IMR-90 (cell line): ENCODE results near the gene RAI2. TPM values are rescaled to one million over a fixed set of nuclear protein-coding genes. Genes with fewer than 3 reads are reported as not detected.

Experiments
- ATAC-seq: fragments of 200-7000 bp; cut with Tn5 transposase; 2 replicates; pipeline ENCODE4 v1.9.1; 2020; ENCODE audit warnings: low read depth, mild to moderate bottlenecking, moderate library complexity
- BruUV-seq: library from RNA; stranded (reverse); fragments of 400-500 nt; replicated peaks from 2 replicates; lab custom pipeline; 2021; lab: Mats Ljungman, UMichigan
- CTCF ChIA-PET: fragments of 300-600 bp; formaldehyde crosslinking; extraction: SDS; loops from one replicate; lab custom pipeline; 2021; ENCODE audit warnings: antibody characterized with exemption; lab: Yijun Ruan, JAX
- POLR2A ChIA-PET: fragments of 300-600 bp; sonication (Branson Sonifier 250); formaldehyde crosslinking; loops from one replicate; lab custom pipeline; 2022; ENCODE audit warnings: antibody characterized with exemption; ENCODE audit not compliant: unreplicated experiment; lab: Charles Lee
- DNase-seq: peaks from one replicate; pipeline ENCODE4 v3.0.0; 2013
- H2AFZ ChIP-seq: replicated peaks from 2 replicates; pipeline ENCODE3; 2013; ENCODE audit warnings: low read length, mild to moderate bottlenecking; ENCODE audit not compliant: poor library complexity
- H2AK5ac ChIP-seq: 2 replicates; pipeline ENCODE4 v1.6.1; 2013; ENCODE audit warnings: low read depth, low read length, inconsistent platforms
- H2AK9ac ChIP-seq: replicated peaks from 2 replicates; pipeline ENCODE3; 2013; ENCODE audit warnings: mild to moderate bottlenecking, low read depth, low read length, moderate library complexity; ENCODE audit not compliant: poor library complexity
- H2BK120ac ChIP-seq: 2 replicates; pipeline ENCODE4 v1.6.1; 2013; ENCODE audit warnings: low read depth, low read length, inconsistent platforms
- H2BK15ac ChIP-seq: 3 replicates; pipeline ENCODE4 v1.6.1; 2013; ENCODE audit warnings: low read depth, low read length, inconsistent platforms
- H2BK20ac ChIP-seq: 2 replicates; pipeline ENCODE4 v1.6.1; 2013; ENCODE audit warnings: low read depth, mild to moderate bottlenecking, inconsistent platforms, low read length, moderate library complexity
- H2BK5ac ChIP-seq: 2 replicates; pipeline ENCODE4 v1.6.1; 2013; ENCODE audit warnings: mild to moderate bottlenecking, low read depth, low read length, inconsistent platforms; ENCODE audit not compliant: poor library complexity, severe bottlenecking
- H3K14ac ChIP-seq: replicated peaks from 2 replicates; pipeline ENCODE4 v1.6.1; 2013; ENCODE audit warnings: low read depth, low read length, inconsistent platforms
- H3K18ac ChIP-seq: 2 replicates; pipeline ENCODE4 v1.6.1; 2013; ENCODE audit warnings: low read depth, low read length, control low read depth
- H3K23ac ChIP-seq: 2 replicates; pipeline ENCODE4 v1.6.1; 2013; ENCODE audit warnings: low read depth, low read length, inconsistent platforms
- H3K27ac ChIP-seq: 2 replicates; pipeline ENCODE4 v1.5.1; 2013; ENCODE audit warnings: mild to moderate bottlenecking, control low read depth, low read length; ENCODE audit not compliant: insufficient read depth
- H3K27me3 ChIP-seq: 2 replicates; pipeline ENCODE4 v1.6.1; 2013; ENCODE audit warnings: low read length; ENCODE audit not compliant: control insufficient read depth, insufficient read depth
- H3K36me3 ChIP-seq: 2 replicates; pipeline ENCODE4 v1.6.1; 2013; ENCODE audit warnings: low read length, mixed read lengths; ENCODE audit not compliant: control insufficient read depth, insufficient read depth
- H3K4ac ChIP-seq: 2 replicates; pipeline ENCODE4 v1.6.1; 2013; ENCODE audit warnings: low read depth, low read length, inconsistent platforms
- H3K4me1 ChIP-seq: 2 replicates; pipeline ENCODE4 v1.6.1; 2013; ENCODE audit warnings: low read length, mixed read lengths; ENCODE audit not compliant: control insufficient read depth, insufficient read depth
- H3K4me2 ChIP-seq: 2 replicates; pipeline ENCODE4 v1.6.1; 2013; ENCODE audit warnings: low read depth, mild to moderate bottlenecking, control low read depth, low read length, moderate library complexity
- H3K4me3 ChIP-seq: 2 replicates; pipeline ENCODE4 v1.5.1; 2013; ENCODE audit warnings: low read depth, mild to moderate bottlenecking, control low read depth, low read length, moderate library complexity; ENCODE audit not compliant: insufficient read depth
- H3K56ac ChIP-seq: 2 replicates; pipeline ENCODE4 v1.6.1; 2013; ENCODE audit warnings: low read length, inconsistent platforms; ENCODE audit not compliant: insufficient read depth; ENCODE audit errors: extremely low read depth
- H3K79me1 ChIP-seq, 2 experiments: 2 replicates each; pipeline ENCODE4 v1.6.1; 2013; ENCODE audit warnings: low read length in 2 of 2, inconsistent platforms in 1 of 2, low read depth in 1 of 2
- H3K9ac ChIP-seq: 2 replicates; pipeline ENCODE4 v1.6.1; 2013; ENCODE audit warnings: low read depth, low read length, control low read depth
- H3K9me1 ChIP-seq: 2 replicates; pipeline ENCODE4 v1.6.1; 2013; ENCODE audit warnings: low read length, inconsistent platforms; ENCODE audit not compliant: insufficient read depth
- H3K9me3 ChIP-seq: 2 replicates; pipeline ENCODE4 v1.6.1; 2013; ENCODE audit warnings: low read length; ENCODE audit not compliant: control insufficient read depth, insufficient read depth
- H4K20me1 ChIP-seq: 2 replicates; pipeline ENCODE4 v1.6.1; 2013; ENCODE audit warnings: low read length, inconsistent platforms; ENCODE audit not compliant: insufficient read depth
- H4K5ac ChIP-seq: 2 replicates; pipeline ENCODE4 v1.6.1; 2013; ENCODE audit warnings: mild to moderate bottlenecking, low read depth, low read length, control low read depth
- H4K8ac ChIP-seq, 2 experiments: 2 replicates each; pipeline ENCODE4 v1.6.1; 2013; ENCODE audit warnings: low read depth in 2 of 2, low read length in 2 of 2, control low read depth in 1 of 2, inconsistent platforms in 1 of 2
- H4K91ac ChIP-seq: 2 replicates; pipeline ENCODE4 v1.6.1; 2013; ENCODE audit warnings: low read depth, low read length, inconsistent platforms; ENCODE audit not compliant: insufficient read depth
- BHLHE40 ChIP-seq: fragments of 150-350 bp; IDR thresholded peaks from 2 replicates; pipeline ENCODE4 v1.6.1; 2016; ENCODE audit warnings: mild to moderate bottlenecking, low read depth, low read length
- CEBPB ChIP-seq: IDR thresholded peaks from 2 replicates; pipeline ENCODE4 v1.6.1; 2012; ENCODE audit warnings: low read depth, low read length, improper control_type of control experiment
- POLR2A ChIP-seq: IDR thresholded peaks from 2 replicates; pipeline ENCODE4 v1.6.1; 2012; ENCODE audit warnings: mild to moderate bottlenecking, low read depth, low read length
- RFX5 ChIP-seq: IDR thresholded peaks from 2 replicates; pipeline ENCODE4 v1.8.0; 2012; ENCODE audit warnings: low read depth, mild to moderate bottlenecking, low read length, moderate library complexity
- WGBS, 2 experiments: methylation state at CpG; one replicate each; pipeline versions ENCODE4 v1.1.5 to v1.1.7; 2013; ENCODE audit warnings: missing lambda C conversion rate in 2 of 2; ENCODE audit not compliant: insufficient read length in 1 of 2; ENCODE audit errors: extremely low coverage in 2 of 2; 5-methylcytosine and 5-hydroxymethylcytosine counted together
- dilution Hi-C: fragments of 300-500 bp; cut with HindIII; formaldehyde crosslinking; loops from one replicate; pipeline ENCODE4 v1.14.3; 2018; ENCODE audit warnings: low sequenced_read_pairs; ENCODE audit not compliant: unreplicated experiment
- in situ Hi-C: fragments of 300-500 bp; cut with MboI; formaldehyde crosslinking; loops from 3 replicates; pipeline ENCODE4 v1.14.3; 2019; ENCODE audit warnings: low sequenced_read_pairs, inconsistent platforms, mixed read lengths
- intact Hi-C: fragments of 100-400 bp; cut with micrococcal nuclease; formaldehyde crosslinking; loops from 2 replicates; pipeline ENCODE4 v1.10.0; 2022
- polyA plus RNA-seq, 3 experiments: library from polyadenylated mRNA; depleted of rRNA; stranded (reverse); fragments of >200 nt; gene quantifications; 2 replicates each; pipeline ENCODE4 v1.2.3, GENCODE V29; 2012; ENCODE audit warnings: low replicate concordance in 1 of 3
- total RNA-seq: library from RNA; depleted of rRNA; stranded (reverse); fragments of >200 nt; gene quantifications from 2 replicates; pipeline ENCODE4 v1.2.3, GENCODE V29; 2012
- TF ChIP-seq, protein P1 (sequence below): fragments of 150-350 bp; IDR thresholded peaks from 2 replicates; pipeline ENCODE4 v1.6.1; 2016; ENCODE audit warnings: low read depth, mild to moderate bottlenecking, low read length, moderate library complexity, borderline replicate concordance
- TF ChIP-seq, protein P2 (sequence below): conservative IDR thresholded peaks from 2 replicates; pipeline ENCODE4 v1.5.1; 2012; ENCODE audit warnings: mild to moderate bottlenecking, low read depth, low read length, improper control_type of control experiment

Gene RAI2
- total and polyA plus RNA-seq, 2 of the 4 experiments (the other 2 are of a cell fraction) = 0.07 TPM; not detected in 1

DNA sequence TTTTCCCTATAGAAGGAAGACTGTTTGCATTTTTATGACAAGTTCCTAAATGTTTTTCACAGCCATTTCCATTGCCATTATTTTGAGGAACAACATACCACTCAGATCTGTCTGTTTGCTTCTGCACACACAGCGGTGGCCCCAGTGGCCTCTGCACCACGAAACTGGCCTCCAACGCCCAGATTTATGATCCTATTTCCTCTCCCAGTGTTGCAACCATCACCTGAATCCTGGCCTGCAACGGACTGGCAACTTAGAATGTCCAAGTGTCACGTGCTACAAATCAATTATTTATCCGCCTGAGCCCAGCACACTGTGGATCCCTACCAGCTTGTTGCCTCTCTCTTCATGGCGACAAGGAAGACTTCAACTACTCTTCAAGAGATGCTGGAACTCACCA is 9.2 kb downstream of the RAI2 start:
- H3K9me1 ChIP-seq = no peaks in the 10 kb centered on the region
- peaks cover 14% of the 10 kb centered on the region for H3K27me3 ChIP-seq
- H3K4me3 ChIP-seq = no peak overlapping the region
- H3K23ac ChIP-seq = no peak overlapping the region
- no peaks in the 10 kb centered on the region for H3K9me3 ChIP-seq
- DNase-seq (no peak), ATAC-seq (no peak)
- no peak overlapping the region for H2BK20ac ChIP-seq
- CTCF ChIA-PET = no interaction called here
- H4K91ac ChIP-seq = no peak overlapping the region
- no peak overlapping the region for H3K14ac ChIP-seq
- H2AFZ ChIP-seq = peak overlapping the region; percentile 56
- no peak overlapping the region for H3K27ac ChIP-seq
- WGBS, 2 experiments = 33% methylated on average over 2 of the region's 7 CpGs; no CpG with 5 or more reads in 1 of the 2 experiments
- no peak overlapping the region for H3K4me2 ChIP-seq
- no peak overlapping the region for H2BK120ac ChIP-seq
- H3K36me3 ChIP-seq = no peaks in the 10 kb centered on the region
- no peak overlapping the region for H3K18ac ChIP-seq
- H2AK9ac ChIP-seq = no peak overlapping the region
- H3K4ac ChIP-seq = no peak overlapping the region
- dilution Hi-C loops = no loop called here
- H2BK5ac ChIP-seq = no peak overlapping the region
- H4K8ac ChIP-seq = no peak overlapping the region
- no peaks in the 10 kb centered on the region for H3K79me1 ChIP-seq
- no peak overlapping the region for H3K56ac ChIP-seq
- POLR2A ChIA-PET = no interaction called here
- in situ Hi-C loops = no loop called here
- H3K9ac ChIP-seq = no peak overlapping the region
- no peak overlapping the region for H2AK5ac ChIP-seq
- no TSS peak for BruUV-seq
- H4K20me1 ChIP-seq = no peaks in the 10 kb centered on the region
- no peak overlapping the region for H2BK15ac ChIP-seq
- no peak overlapping the region for H4K5ac ChIP-seq
- TF ChIP-seq, protein P1, sequence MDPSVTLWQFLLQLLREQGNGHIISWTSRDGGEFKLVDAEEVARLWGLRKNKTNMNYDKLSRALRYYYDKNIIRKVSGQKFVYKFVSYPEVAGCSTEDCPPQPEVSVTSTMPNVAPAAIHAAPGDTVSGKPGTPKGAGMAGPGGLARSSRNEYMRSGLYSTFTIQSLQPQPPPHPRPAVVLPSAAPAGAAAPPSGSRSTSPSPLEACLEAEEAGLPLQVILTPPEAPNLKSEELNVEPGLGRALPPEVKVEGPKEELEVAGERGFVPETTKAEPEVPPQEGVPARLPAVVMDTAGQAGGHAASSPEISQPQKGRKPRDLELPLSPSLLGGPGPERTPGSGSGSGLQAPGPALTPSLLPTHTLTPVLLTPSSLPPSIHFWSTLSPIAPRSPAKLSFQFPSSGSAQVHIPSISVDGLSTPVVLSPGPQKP = no peak
- TF ChIP-seq BHLHE40 (no peak), POLR2A (no peak), RFX5 (no peak), CEBPB (no peak)
- TF ChIP-seq, protein P2, sequence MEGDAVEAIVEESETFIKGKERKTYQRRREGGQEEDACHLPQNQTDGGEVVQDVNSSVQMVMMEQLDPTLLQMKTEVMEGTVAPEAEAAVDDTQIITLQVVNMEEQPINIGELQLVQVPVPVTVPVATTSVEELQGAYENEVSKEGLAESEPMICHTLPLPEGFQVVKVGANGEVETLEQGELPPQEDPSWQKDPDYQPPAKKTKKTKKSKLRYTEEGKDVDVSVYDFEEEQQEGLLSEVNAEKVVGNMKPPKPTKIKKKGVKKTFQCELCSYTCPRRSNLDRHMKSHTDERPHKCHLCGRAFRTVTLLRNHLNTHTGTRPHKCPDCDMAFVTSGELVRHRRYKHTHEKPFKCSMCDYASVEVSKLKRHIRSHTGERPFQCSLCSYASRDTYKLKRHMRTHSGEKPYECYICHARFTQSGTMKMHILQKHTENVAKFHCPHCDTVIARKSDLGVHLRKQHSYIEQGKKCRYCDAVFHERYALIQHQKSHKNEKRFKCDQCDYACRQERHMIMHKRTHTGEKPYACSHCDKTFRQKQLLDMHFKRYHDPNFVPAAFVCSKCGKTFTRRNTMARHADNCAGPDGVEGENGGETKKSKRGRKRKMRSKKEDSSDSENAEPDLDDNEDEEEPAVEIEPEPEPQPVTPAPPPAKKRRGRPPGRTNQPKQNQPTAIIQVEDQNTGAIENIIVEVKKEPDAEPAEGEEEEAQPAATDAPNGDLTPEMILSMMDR = no peak
- intact Hi-C loops = no loop called here
- H3K4me1 ChIP-seq = no peaks in the 10 kb centered on the region
